Progenitor cell of endocrine pancreas (in vitro differentiated cells): ENCODE measurements around the gene SLC25A51. TPM values are rescaled to one million over a fixed set of nuclear protein-coding genes. Genes with fewer than 3 reads are reported as not detected.

Experiments
- DNase-seq: peaks from one replicate; pipeline ENCODE4 v3.0.0; 2021; ENCODE audit warnings: low spot score; ENCODE audit not compliant: unreplicated experiment
- H3K27ac Mint-ChIP-seq: 2 replicates; pipeline ENCODE4 v1.8.0; 2021; ENCODE audit warnings: mild to moderate bottlenecking, moderate library complexity, mixed read lengths
- H3K27me3 Mint-ChIP-seq: 2 replicates; pipeline ENCODE4 v1.8.0; 2021; ENCODE audit warnings: mixed read lengths
- H3K36me3 Mint-ChIP-seq: 2 replicates; pipeline ENCODE4 v1.8.0; 2022; ENCODE audit warnings: mixed read lengths; ENCODE audit not compliant: insufficient read depth
- H3K4me1 Mint-ChIP-seq: 2 replicates; pipeline ENCODE4 v1.8.0; 2021; ENCODE audit warnings: low read depth, mixed read lengths
- H3K4me3 Mint-ChIP-seq: 2 replicates; pipeline ENCODE4 v1.8.0; 2021; ENCODE audit warnings: low read depth, mild to moderate bottlenecking, moderate library complexity, mixed read lengths
- H3K9me3 Mint-ChIP-seq: 2 replicates; pipeline ENCODE4 v1.8.0; 2021; ENCODE audit warnings: low read depth, mixed read lengths
- CTCF ChIP-seq: fragments of 200-600 bp; sonication (generic); IDR thresholded peaks from one replicate; pipeline ENCODE4 v1.5.0; 2021; ENCODE audit warnings: antibody characterized with exemption, mild to moderate bottlenecking; ENCODE audit not compliant: unreplicated experiment
- total RNA-seq: library from RNA; stranded (reverse); gene quantifications from 2 replicates; pipeline ENCODE4 v1.2.1, GENCODE V29; 2021

The SLC25A51 gene
- total RNA-seq, 1 donor from 2014 or later = 32.5 TPM

DNA sequence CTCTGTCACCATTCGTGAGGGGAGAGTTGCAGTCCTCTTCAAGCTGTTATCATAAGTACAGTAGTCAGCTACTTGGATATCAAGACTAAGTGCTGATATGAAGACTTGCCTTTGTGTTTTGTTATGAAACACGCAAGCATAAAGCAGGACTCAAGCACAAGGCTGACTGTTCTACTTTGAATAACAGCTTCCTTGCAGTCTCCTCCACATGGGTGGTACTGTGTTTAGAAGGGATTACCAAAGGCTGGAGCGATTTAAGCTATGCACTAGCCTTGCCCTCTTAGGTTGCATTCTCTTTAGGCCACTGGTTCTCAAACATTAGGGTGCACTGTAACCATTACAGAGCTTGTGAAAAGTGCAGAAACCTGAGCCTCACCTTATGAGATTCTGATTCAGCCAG is 41.4 kb downstream of the SLC25A51 start:
- no peak overlapping the region for H3K4me3 Mint-ChIP-seq
- no peak for DNase-seq
- no peak for TF ChIP-seq CTCF
- no peaks in the 10 kb centered on the region for H3K27me3 Mint-ChIP-seq
- H3K27ac Mint-ChIP-seq = no peak overlapping the region
- H3K4me1 Mint-ChIP-seq = no peaks in the 10 kb centered on the region
- H3K9me3 Mint-ChIP-seq = no peaks in the 10 kb centered on the region
- peaks cover 13% of the 10 kb centered on the region for H3K36me3 Mint-ChIP-seq

DNA sequence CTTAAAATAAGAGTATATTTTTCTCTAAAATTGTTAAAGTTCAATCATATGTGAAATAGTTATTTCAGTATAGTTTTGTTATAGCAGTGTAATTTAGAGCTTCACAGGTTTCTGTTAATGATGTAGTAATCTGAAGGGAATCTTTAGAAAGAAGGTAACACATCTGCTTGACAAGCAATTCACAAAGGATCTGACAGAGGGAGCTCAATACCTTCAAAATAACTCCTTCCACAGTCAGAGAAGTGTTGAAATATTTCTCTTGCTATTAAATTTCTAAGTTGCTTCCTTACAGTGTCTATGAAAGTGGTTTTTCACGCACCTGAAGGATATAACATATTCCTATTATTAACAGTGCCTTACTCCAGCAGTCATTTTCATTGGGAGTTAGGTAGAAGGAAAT is 44.9 kb downstream of the SLC25A51 start:
- no peak for DNase-seq
- H3K4me1 Mint-ChIP-seq = no peaks in the 10 kb centered on the region
- H3K27ac Mint-ChIP-seq = no peak overlapping the region
- H3K9me3 Mint-ChIP-seq = no peaks in the 10 kb centered on the region
- TF ChIP-seq CTCF = peak; percentile 8
- H3K27me3 Mint-ChIP-seq = no peaks in the 10 kb centered on the region
- no peak overlapping the region for H3K4me3 Mint-ChIP-seq
- peaks cover 12% of the 10 kb centered on the region for H3K36me3 Mint-ChIP-seq

DNA sequence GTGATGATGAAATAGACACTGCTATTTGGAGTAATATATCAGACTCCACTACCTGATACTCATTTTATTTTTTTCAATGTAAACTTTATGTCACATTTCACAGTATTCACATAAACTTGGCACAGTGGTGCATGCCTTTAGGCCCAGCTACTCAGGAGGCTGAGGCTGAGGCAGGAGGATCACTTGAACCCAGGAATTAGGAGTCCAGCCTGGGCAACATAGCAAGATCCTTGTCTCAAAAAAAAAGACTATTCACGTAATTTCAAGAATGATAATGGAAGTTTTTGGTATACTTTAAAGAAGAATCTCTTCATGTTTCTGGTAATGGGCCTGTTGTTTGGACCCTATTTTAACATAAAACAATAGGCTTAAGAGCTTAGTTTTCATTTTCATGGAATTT is 47.4 kb downstream of the SLC25A51 start:
- Mint-ChIP-seq H3K27ac (no peak overlapping the region), H3K9me3 (no peaks in the 10 kb centered on the region), H3K36me3 (peaks cover 13% of the 10 kb centered on the region), H3K27me3 (no peaks in the 10 kb centered on the region), H3K4me3 (no peak overlapping the region), H3K4me1 (no peaks in the 10 kb centered on the region)
- no peak for TF ChIP-seq CTCF
- DNase-seq = no peak

DNA sequence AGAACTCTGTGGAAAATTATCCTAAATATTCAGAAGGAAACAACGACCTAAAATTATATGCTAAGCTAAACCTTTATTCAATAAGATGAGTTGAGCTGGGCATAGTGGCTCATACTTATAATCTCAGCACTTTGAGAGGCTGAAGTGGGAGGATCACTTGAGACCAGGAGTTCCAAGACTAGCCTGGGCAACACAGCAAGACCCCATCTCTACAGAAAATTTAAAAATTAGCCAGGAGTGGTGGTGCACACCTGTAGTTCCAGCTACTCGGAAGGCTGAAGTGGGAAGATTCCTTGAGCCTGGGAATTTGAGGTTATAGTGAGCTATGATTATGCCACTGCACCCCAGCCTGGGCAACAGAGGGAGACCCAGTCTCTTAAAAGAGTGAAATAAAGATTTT is 51.7 kb downstream of the SLC25A51 start:
- Mint-ChIP-seq H3K4me3 (no peak overlapping the region), H3K4me1 (no peaks in the 10 kb centered on the region), H3K9me3 (no peaks in the 10 kb centered on the region), H3K36me3 (peaks cover 15% of the 10 kb centered on the region), H3K27me3 (no peaks in the 10 kb centered on the region), H3K27ac (no peak overlapping the region)
- no peak for TF ChIP-seq CTCF
- no peak for DNase-seq

GRCh38 chr9:37840560-37841194 is 63.2 kb downstream of the SLC25A51 start:
- Mint-ChIP-seq H3K9me3 (no peaks in the 10 kb centered on the region), H3K27ac (no peak overlapping the region), H3K36me3 (peaks cover 3% of the 10 kb centered on the region), H3K4me3 (no peak overlapping the region), H3K27me3 (no peaks in the 10 kb centered on the region), H3K4me1 (peaks cover 2% of the 10 kb centered on the region)
- TF ChIP-seq CTCF = no peak
- DNase-seq = no peak
